ENCODE results near the gene PPP1R11. TPM values are rescaled to one million over a fixed set of nuclear protein-coding genes. Genes with fewer than 3 reads are reported as not detected.

The PPP1R11 gene
- 32.6 and 42.3 TPM in 2 replicates for polyA plus RNA-seq

GRCh38 chr6:30066577-30067459 lies at the start of gene PPP1R11:
Gene PPP1R11 (plus strand): TSS chr6:30067198. CDS start chr6:30067411, 213 bp downstream.

GRCh38 chr6:30061092-30061857 lies 5.7 kb upstream of the PPP1R11 start, which contains the start of gene POLR1H:
Gene POLR1H (plus strand): TSS chr6:30061265. CDS start chr6:30061525, 260 bp downstream.

DNA sequence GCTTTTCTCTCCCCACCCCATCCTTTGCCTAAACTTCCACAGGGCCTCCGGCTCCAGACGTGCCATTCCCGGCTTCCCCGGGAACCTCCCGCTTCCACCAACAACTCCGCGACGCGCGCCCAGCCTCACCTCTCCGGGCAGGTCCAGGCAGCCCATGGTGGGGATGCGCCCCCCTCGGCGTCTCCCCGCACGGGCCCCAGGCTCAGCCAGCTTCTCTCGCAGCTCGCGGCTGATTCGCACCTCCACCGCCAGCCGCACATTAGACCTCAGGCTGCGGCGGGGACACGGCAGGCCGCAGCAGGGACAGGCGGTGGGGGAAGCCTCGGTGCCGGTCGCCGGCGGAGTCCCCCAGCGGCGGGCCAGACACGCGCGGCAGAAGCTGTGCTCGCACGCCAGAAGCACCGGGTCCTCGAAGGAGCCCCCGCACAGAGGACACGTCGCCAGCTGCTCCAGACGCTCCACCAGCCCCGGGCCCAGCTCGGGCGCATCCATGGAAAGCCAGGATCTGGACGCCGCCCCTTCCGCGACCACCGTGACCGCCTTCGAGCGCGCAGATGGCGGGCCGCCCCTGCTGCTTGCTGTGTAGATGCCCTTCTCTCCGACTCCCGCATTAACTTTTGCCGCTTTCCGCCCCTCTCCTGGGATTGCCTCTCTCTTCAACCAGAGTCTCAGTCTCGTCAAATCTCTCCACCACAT lies 8.2 kb downstream of the PPP1R11 start, which contains the start of gene RNF39:
TSS of gene RNF39 (minus strand) at position 676 of the 696 bp plus-strand sequence. CDS start at position 492, 184 bp downstream.

GRCh38 chr6:30113003-30113759 lies 46.2 kb downstream of the PPP1R11 start, which contains the start of gene TRIM31:
Gene TRIM31 (minus strand): TSS chr6:30113090. CDS start chr6:30112805, 285 bp downstream.

Other genes with a start within 250 kb of the PPP1R11 start
- not detected in 2 replicates for gene HLA-G, start 239.4 kb upstream of the PPP1R11 start, polyA plus RNA-seq
- gene HLA-A, start 124.7 kb upstream of the PPP1R11 start, polyA plus RNA-seq = 9.9 and 13.0 TPM in 2 replicates
- gene POLR1H, start 5.9 kb upstream of the PPP1R11 start, polyA plus RNA-seq = 33.7 and 36.2 TPM in 2 replicates
- gene RNF39, start 8.6 kb downstream of the PPP1R11 start, polyA plus RNA-seq = 1.2 TPM in 1 of 2 replicates, not detected in the other
- not detected in 2 replicates for gene TRIM31, start 45.9 kb downstream of the PPP1R11 start, polyA plus RNA-seq
- not detected in 2 replicates for gene TRIM40, start 68.9 kb downstream of the PPP1R11 start, polyA plus RNA-seq
- not detected in 2 replicates for gene TRIM10, start 94.0 kb downstream of the PPP1R11 start, polyA plus RNA-seq
- not detected in 2 replicates for gene TRIM15, start 96.3 kb downstream of the PPP1R11 start, polyA plus RNA-seq
- 3.3 and 7.5 TPM in 2 replicates for gene TRIM26, start 146.2 kb downstream of the PPP1R11 start, polyA plus RNA-seq